GM23248 (cell line): ENCODE results near the gene SEPSECS. TPM values are rescaled to one million over a fixed set of nuclear protein-coding genes. Genes with fewer than 3 reads are reported as not detected.
A peak's percentile ranks its signal among the peaks of the same experiment; 100 is the strongest.

Source experiments
- DNase-seq: peaks from one replicate; pipeline ENCODE4 v3.0.0-alpha.2; 2015
- H2AFZ ChIP-seq: fragments of 200-600 bp; sonication (generic); 2 replicates; pipeline ENCODE4 v1.6.1; 2016; ENCODE audit warnings: antibody characterized with exemption
- H3F3A ChIP-seq: fragments of 200-600 bp; sonication (generic); 2 replicates; pipeline ENCODE4 v1.6.1; 2016; ENCODE audit warnings: mild to moderate bottlenecking, antibody characterized with exemption, mixed run types; ENCODE audit not compliant: insufficient read depth
- H3K27ac ChIP-seq: fragments of 200-600 bp; sonication (generic); 2 replicates; pipeline ENCODE4 v1.5.1; 2016; ENCODE audit warnings: mild to moderate bottlenecking
- H3K27me3 ChIP-seq: fragments of 200-600 bp; sonication (generic); replicated peaks from 2 replicates; pipeline ENCODE4 v1.6.1; 2016; ENCODE audit warnings: mild to moderate bottlenecking; ENCODE audit not compliant: insufficient read depth
- H3K36me3 ChIP-seq: fragments of 200-600 bp; sonication (generic); 2 replicates; pipeline ENCODE4 v1.6.1; 2016; ENCODE audit warnings: low read depth, mild to moderate bottlenecking
- H3K4me1 ChIP-seq: fragments of 200-600 bp; sonication (generic); 2 replicates; pipeline ENCODE4 v1.6.1; 2016; ENCODE audit warnings: mild to moderate bottlenecking; ENCODE audit not compliant: insufficient read depth
- H3K4me2 ChIP-seq: fragments of 200-600 bp; sonication (generic); one replicate; pipeline ENCODE4 v1.6.1; 2016; ENCODE audit warnings: mild to moderate bottlenecking; ENCODE audit not compliant: unreplicated experiment
- H3K4me3 ChIP-seq: fragments of 200-600 bp; sonication (generic); 2 replicates; pipeline ENCODE4 v1.5.1; 2016; ENCODE audit warnings: mild to moderate bottlenecking
- H3K79me2 ChIP-seq: fragments of 200-600 bp; sonication (generic); 2 replicates; pipeline ENCODE4 v1.6.1; 2016; ENCODE audit warnings: mild to moderate bottlenecking; ENCODE audit not compliant: insufficient read depth
- H3K9ac ChIP-seq: fragments of 200-600 bp; sonication (generic); 2 replicates; pipeline ENCODE4 v1.6.1; 2016; ENCODE audit warnings: mild to moderate bottlenecking
- H3K9me2 ChIP-seq: fragments of 200-600 bp; sonication (generic); 2 replicates; pipeline ENCODE4 v1.6.1; 2016; ENCODE audit warnings: mixed run types, mild to moderate bottlenecking, moderate library complexity; ENCODE audit not compliant: insufficient read depth
- H3K9me3 ChIP-seq: fragments of 200-600 bp; sonication (generic); one replicate; pipeline ENCODE4 v1.6.1; 2017; ENCODE audit warnings: low read depth
- H4K20me1 ChIP-seq: fragments of 200-600 bp; sonication (generic); 2 replicates; pipeline ENCODE4 v1.6.0; 2016; ENCODE audit not compliant: insufficient read depth
- EZH2 ChIP-seq: fragments of 200-600 bp; sonication (generic); IDR thresholded peaks from 2 replicates; pipeline ENCODE4 v1.6.1; 2018; ENCODE audit warnings: antibody characterized with exemption, mild to moderate bottlenecking; ENCODE audit not compliant: insufficient read depth, poor library complexity, severe bottlenecking
- EZH2phosphoT487 ChIP-seq: fragments of 200-600 bp; sonication (generic); IDR thresholded peaks from 2 replicates; pipeline ENCODE4 v1.6.1; 2018; ENCODE audit warnings: antibody characterized with exemption, moderate library complexity, mild to moderate bottlenecking, low read depth; ENCODE audit not compliant: insufficient read depth
- WGBS, 2 experiments: methylation state at CpG; one replicate each; pipeline ENCODE4 v1.1.6; 2015 to 2017; ENCODE audit warnings: low lambda C conversion rate in 2 of 2, low coverage in 1 of 2; ENCODE audit errors: missing lambda C conversion rate in 2 of 2; 5-methylcytosine and 5-hydroxymethylcytosine counted together
- in situ Hi-C: fragments of 300-500 bp; cut with MboI; formaldehyde crosslinking; loops from 2 replicates; pipeline ENCODE4 v1.15.0; 2020
- polyA plus RNA-seq: library from polyadenylated mRNA; unstranded; fragments of >200 nt; fragmentation: Nextera tagmentation; extraction: Ambion mirVana; gene quantifications from 2 replicates; pipeline ENCODE4 v1.2.1, GENCODE V29; 2016
- total RNA-seq: library from RNA; depleted of rRNA; stranded (reverse); fragments of >200 nt; shearing (Covaris generic); gene quantifications from 2 replicates; pipeline ENCODE4 v1.2.3, GENCODE V29; 2014

The SEPSECS gene
- total and polyA plus RNA-seq, 2 experiments from 2014 or later = 4.9 TPM

DNA sequence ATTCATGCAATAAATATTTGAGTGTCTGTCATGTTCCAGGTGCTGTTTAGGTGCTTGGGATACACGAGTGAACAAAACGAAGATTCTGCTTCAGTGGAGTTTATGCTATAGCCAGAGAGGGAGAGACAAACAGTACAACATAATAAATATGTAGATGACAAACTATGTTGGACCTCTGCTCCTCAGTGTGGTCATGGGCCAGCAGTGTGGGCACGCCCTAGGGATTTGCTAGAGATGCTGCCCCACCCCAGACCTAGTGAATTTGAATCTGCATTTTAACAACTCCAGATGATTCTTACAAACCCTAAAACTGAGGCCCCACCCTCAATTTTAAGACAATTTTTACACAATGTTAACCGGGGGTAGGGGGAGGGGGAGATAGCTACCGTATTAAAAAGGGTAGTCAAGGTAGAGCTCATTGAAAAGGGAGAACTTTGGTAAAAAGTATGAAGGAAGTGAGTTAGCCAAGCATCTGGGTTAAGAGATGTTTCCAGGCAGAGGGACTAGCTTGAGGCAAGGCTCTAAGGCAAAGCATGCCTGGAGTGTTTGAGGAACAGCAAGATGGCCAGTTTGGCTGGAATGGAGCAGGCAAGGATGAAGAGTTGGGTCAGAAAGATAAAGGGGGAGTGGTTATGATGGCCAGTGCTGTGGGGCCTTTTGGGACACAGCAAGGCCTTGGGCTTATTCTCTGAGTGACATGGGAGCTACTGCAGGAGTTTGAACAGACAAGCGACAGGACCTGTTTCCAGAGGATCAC, 42.4 kb downstream of the SEPSECS start:
- no peaks in the 10 kb centered on the region for H4K20me1 ChIP-seq
- H3K27ac ChIP-seq = no peak overlapping the region
- H3K4me1 ChIP-seq = no peaks in the 10 kb centered on the region; the same call in 1 of the 2 replicates
- H2AFZ ChIP-seq = no peak overlapping the region
- 0 out of 2 replicates have a peak, but pooled peaks cover 3% of the 10 kb centered on the region for H3F3A ChIP-seq
- in situ Hi-C loops = no loop called here
- H3K4me3 ChIP-seq = no peak overlapping the region
- no peak overlapping the region for H3K9ac ChIP-seq
- no peaks in the 10 kb centered on the region for H3K79me2 ChIP-seq
- no peaks in the 10 kb centered on the region for H3K36me3 ChIP-seq
- DNase-seq = no peak
- TF ChIP-seq EZH2 (no peak), EZH2phosphoT487 (no peak)
- H3K9me3 ChIP-seq = no peaks in the 10 kb centered on the region
- 73 to 76% methylated on average over 6 of the region's 6 CpGs for WGBS, 2 experiments
- H3K9me2 ChIP-seq = no peaks in the 10 kb centered on the region
- H3K4me2 ChIP-seq = no peak overlapping the region
- no peaks in the 10 kb centered on the region for H3K27me3 ChIP-seq

DNA sequence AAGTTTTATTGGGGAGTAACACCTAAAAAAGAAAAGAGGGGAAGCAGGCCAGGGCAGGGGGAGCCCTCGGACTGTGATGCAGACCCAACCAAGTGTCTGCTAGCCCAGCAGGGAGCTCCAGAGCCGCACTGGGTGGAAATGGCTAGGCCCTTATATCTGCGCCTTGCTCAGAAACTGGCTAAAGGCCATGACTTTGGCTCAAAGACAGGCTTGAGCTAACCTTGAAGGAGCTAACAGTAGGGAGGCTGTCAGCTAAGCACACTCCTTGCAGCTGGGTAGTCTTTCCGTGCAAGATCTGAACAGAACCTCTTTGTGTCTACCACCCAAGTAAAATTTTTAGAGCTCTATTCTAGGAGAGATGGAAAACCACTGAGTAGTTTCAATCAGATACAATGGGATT, 43.0 kb downstream of the SEPSECS start:
- no peak for TF ChIP-seq EZH2phosphoT487
- TF ChIP-seq EZH2 = no peak
- no peak overlapping the region for H3K4me3 ChIP-seq
- no peak overlapping the region for H3K27ac ChIP-seq
- no peak overlapping the region for H3K4me2 ChIP-seq
- H3K9me3 ChIP-seq = no peaks in the 10 kb centered on the region
- no peaks in the 10 kb centered on the region for H3K79me2 ChIP-seq
- H3K27me3 ChIP-seq = no peaks in the 10 kb centered on the region
- in situ Hi-C loops = no loop called here
- H3F3A ChIP-seq = 0 out of 2 replicates have a peak, but pooled peaks cover 3% of the 10 kb centered on the region
- no peaks in the 10 kb centered on the region; the same call in 1 of the 2 replicates for H3K4me1 ChIP-seq
- no peak for DNase-seq
- no peaks in the 10 kb centered on the region for H3K9me2 ChIP-seq
- H3K36me3 ChIP-seq = no peaks in the 10 kb centered on the region
- WGBS, 2 experiments = 95 to 98% methylated on average over 4 of the region's 4 CpGs
- no peak overlapping the region for H3K9ac ChIP-seq
- no peaks in the 10 kb centered on the region for H4K20me1 ChIP-seq
- no peak overlapping the region for H2AFZ ChIP-seq

DNA sequence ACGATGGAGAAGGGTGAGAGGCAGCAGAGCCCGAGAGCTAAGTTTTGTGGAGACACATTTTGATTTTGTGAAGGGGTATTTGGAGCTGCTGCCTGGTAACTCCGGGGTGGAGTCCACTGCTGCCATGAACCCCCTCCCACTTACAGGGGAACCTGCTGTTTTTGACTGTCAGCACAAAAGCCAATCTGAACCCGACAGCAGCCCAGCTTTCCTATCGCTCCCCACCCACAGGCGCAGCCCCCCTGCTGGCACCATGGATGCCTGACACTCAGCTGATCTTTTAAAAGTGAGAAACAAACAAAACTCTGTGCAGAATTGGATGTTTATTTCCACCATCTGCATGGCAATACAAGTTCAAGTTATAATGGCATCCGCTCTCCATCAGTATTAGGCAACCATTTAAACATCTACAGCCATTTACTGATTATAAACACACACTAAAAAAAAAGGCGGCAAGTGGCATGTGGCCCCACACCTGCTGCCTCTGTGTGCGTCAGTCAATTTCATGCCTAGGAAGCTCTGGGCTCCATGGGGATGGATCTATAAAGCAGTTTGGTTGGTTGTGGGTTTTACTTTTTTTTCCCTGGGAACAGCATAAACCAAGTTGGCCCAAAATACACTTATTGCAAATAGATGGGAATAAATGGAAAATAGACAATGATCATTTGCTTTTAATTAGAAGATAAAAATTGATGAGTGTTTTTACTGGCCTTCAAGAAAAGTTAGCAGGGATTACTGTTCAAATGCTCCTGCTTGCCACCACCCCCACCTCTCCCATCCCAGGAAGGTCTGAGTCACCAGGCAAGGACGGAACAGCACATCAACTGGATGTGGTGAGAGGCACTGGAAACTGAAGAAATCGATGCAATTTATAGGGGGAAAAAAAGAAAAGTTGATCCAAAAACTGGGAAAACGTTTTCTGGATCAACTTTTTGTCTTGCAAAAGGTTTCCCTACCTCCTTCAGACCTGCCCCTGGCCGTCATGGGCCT, 46.0 kb downstream of the SEPSECS start:
- Histone ChIP-seq H3K79me2 (no peaks in the 10 kb centered on the region), H3F3A (0 out of 2 replicates have a peak, but pooled peaks cover 3% of the 10 kb centered on the region), H2AFZ (no peak overlapping the region), H3K36me3 (no peaks in the 10 kb centered on the region), H4K20me1 (no peaks in the 10 kb centered on the region), H3K9me3 (no peaks in the 10 kb centered on the region), H3K9ac (no peak overlapping the region), H3K9me2 (no peaks in the 10 kb centered on the region), H3K4me1 (no peaks in the 10 kb centered on the region; the same call in 1 of the 2 replicates), H3K27ac (no peak overlapping the region), H3K4me2 (no peak overlapping the region), H3K4me3 (no peak overlapping the region), H3K27me3 (no peaks in the 10 kb centered on the region)
- DNase-seq = peak; percentile 85
- TF ChIP-seq EZH2 (no peak), EZH2phosphoT487 (no peak)
- WGBS, 2 experiments = 50 to 52% methylated on average over 13 of the region's 13 CpGs
- in situ Hi-C loops = no loop called here

DNA sequence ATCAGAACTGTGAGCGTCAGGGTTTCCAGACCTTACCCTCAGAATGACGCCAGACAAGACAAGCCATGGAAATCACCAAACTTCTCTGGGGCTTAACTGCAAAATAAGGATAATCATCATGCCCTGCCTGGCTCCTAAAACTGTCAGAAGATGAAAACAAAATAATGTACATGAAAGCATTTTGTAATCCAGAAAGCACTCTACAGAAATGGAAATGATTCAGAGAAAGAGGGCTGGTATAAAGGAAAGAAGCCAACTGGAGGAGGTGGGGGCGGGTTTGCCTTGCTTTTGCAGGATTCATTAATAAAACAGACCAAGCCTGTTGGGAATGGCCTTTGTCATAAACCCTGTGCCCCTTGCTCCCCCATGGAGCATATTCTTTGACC, 47.3 kb downstream of the SEPSECS start:
- Histone ChIP-seq H3K9me3 (no peaks in the 10 kb centered on the region), H3K27ac (no peak overlapping the region), H3K36me3 (no peaks in the 10 kb centered on the region), H3K9ac (no peak overlapping the region), H3K4me3 (no peak overlapping the region), H4K20me1 (no peaks in the 10 kb centered on the region), H3K4me1 (no peaks in the 10 kb centered on the region; the same call in 1 of the 2 replicates), H3K27me3 (no peaks in the 10 kb centered on the region), H2AFZ (no peak overlapping the region), H3K9me2 (no peaks in the 10 kb centered on the region), H3F3A (0 out of 2 replicates have a peak, but pooled peaks cover 3% of the 10 kb centered on the region), H3K4me2 (no peak overlapping the region), H3K79me2 (no peaks in the 10 kb centered on the region)
- DNase-seq = peak; percentile 17
- 42 to 52% methylated on average over 3 of the region's 3 CpGs for WGBS, 2 experiments
- TF ChIP-seq EZH2 (no peak), EZH2phosphoT487 (no peak)
- in situ Hi-C loops = no loop called here
